Measurements from ENCODE around the gene PRSS53.

PRSS53 gene

DNA sequence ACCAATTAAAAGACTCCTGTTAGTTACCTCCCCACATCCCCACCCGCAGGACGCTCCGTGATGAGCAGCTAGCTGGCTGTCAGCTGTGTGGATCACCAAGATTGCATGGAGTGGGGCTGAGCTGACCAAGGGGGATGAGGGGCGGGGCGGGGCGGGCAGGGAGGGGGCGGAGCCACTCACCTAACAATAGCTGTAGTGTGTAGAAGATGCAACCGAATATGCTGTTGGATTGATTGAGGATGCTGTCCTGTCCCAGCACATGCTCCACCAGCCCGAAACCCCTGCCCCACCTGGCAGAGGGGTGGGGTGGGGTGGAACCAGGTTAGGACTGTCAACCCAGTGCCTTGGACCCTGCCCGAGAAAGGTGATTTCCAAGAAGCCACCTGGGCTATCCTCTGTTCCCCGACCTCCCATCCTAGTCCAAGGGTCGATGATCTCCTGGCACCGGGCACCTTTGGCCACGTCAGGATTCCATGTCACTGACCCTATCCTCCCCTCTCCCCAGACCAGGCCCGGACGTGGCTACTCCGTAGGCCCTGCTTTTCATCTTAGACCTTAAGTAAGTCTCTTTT lies 4.5 kb upstream of the PRSS53 start:
- peak; percentile 76 for DNase-seq

DNA sequence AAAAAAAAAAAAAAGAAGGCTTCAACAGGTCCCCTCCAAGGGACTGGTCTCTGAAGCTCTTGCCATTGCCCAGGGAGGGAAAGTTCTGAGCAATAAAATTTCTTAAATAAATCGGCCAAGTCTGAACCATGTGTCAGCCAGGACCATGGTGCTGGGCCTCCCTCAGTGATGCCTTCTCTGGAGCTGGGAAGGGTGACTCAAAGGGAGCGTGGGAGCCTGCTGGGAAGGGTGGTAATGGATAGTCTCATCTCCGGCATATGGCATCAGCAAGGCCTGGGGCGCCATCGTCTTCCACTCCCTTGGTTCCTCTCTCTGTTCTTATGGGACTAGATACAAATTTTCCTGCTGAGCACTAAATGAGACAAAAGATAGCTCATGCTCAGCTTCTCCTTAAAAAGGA lies 3.6 kb upstream of the PRSS53 start:
- no peak for DNase-seq

DNA sequence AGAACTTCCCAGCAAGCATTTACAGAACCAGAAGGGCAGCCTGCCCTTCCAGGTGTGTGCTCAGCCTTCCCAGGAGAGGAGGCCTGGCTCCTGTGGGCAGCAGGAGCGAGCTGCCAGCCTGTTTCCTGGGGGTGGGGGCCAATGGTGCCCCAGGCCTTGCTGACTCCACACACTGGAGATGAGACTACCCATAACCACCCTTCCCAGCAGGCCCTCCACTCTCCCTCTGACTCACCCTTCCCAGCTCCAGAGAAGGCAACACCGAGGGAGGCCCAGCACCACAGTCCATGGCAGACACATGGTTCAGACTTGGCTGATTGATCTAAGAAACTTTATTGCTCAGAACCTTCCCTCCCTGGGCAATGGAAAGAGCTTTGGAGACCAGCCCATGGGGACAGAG lies 1.8 kb upstream of the PRSS53 start:
- no peak for DNase-seq

DNA sequence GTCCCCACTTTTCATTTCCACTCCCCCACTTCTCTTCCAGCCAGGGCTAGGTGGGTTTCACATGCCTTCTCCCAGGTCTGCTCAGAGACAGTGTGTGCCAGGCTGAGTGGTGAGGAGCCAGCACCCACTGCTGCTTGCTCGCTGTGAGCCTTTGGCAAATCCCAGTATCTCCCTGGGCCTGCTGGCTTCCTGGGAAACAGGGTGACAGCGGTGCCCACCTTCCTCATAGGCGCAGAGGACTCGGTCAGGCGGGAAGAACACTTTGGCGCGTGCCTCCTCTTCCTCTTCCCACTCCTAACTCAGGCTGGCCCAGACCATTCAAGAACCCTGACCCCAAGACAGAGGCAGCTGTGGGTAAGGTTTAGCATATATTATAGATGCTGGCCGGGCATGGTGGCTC lies 456 bp upstream of the PRSS53 start:
- no peak for DNase-seq

DNA sequence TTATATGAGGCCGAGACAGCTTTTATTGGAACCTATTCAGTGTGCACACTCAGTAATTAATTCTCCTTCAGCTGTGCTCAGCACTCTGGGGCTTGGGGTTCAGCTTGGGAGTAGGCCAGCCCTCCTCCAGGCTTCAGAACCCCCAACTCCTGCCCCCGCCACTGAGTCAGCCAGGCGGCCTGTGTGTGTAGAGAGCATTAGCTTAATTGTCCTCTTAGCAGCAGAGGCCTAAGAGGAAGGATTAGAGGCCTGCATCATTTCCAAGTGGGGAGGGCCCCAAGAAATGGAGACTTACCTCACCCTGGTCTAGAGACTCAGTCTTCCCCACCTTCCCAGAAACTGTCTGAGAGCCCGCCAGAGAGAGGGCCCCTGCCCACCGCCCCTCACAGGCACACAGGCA lies 772 bp downstream of the PRSS53 start:
- no peak for DNase-seq

DNA sequence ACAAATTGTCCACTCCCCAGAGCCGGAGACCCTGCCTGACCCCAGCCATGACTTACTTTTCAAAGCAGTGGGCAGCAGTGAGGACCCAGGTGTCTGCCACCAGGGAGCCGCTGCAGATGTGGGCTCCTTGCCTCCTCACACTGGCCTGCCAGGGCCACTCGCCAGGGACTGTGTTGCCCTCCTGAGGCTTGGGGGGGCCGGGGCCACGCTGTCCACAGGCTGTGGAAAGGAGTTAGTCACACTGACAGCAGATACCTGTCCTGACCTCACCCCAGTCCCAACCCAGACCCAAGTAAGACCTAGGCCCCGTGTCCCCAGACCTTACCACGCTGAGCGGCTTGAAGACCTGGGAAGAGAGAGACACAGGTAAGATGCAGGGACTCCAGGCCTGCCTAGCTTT lies 1.3 kb downstream of the PRSS53 start:
- DNase-seq = no peak

DNA sequence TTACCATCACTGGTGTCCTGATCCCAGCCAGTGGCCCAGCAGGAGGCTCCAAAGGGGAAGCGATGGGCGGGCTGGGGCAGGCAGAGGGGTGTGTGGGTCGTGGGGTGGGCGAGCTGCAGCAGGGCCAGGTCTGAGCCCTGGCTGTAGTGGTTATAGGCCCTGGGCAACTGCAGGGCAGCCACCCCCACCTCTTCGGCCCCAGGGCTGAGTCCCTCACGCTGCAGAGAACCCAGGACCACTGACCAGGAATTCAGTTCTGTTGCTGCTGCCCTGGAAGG lies 2.2 kb downstream of the PRSS53 start:
- no peak for DNase-seq

DNA sequence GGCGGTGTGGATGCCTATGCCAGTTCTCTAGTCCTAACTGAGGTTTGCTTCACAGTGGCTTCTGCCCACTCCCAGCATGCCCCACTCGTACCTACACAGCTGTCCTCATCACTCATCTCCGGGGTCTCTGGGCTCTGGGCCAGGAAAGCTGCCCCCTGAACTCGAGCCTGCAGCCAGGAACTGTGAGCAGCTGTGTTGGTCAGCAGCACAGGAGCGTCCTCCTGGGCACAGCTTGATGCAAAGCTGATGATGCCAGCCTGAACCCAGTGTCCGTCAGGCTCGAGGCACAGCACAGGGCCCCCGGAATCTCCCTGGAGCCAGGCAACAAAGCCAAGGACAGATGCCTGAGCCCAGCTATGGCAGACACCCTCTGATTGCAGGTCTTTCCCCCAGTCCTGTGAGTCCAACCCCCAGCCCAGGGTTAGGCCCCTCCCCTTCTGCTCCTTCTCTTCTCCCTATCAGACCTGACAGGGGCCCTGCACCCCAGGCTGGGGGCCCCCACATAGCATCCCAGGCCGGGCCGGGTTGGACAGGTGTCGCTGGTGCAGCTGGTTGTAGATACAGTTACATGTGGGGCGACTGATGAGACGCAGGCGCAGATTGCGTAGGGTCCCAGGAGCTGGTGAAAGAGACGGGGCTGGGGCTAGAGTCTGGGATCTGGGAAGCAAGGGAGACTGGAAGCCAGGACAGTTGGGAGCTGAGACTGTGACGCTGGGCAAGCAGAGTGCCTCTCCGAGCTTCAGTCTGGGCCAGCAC lies 2.7 kb downstream of the PRSS53 start:
- no peak for DNase-seq

DNA sequence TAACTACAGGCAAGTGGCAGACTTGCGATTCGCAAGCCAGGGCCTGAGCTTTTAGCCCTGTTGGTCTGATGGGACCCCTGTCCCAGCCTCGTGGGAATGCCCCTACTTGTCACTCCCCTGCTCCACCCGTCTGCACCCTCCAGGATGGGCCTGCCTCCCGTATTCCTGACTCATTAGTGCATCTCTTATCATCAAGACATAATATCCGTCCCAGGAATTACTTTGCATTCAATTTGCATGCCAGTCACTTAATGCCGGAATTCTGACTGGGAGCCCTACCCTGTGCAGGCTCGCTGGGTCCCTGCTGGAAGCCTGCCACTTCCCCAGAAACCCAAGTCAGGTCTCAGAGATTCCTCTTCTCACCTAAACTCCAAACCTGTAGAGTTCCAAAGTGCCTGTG lies 3.3 kb downstream of the PRSS53 start:
- DNase-seq = no peak

DNA sequence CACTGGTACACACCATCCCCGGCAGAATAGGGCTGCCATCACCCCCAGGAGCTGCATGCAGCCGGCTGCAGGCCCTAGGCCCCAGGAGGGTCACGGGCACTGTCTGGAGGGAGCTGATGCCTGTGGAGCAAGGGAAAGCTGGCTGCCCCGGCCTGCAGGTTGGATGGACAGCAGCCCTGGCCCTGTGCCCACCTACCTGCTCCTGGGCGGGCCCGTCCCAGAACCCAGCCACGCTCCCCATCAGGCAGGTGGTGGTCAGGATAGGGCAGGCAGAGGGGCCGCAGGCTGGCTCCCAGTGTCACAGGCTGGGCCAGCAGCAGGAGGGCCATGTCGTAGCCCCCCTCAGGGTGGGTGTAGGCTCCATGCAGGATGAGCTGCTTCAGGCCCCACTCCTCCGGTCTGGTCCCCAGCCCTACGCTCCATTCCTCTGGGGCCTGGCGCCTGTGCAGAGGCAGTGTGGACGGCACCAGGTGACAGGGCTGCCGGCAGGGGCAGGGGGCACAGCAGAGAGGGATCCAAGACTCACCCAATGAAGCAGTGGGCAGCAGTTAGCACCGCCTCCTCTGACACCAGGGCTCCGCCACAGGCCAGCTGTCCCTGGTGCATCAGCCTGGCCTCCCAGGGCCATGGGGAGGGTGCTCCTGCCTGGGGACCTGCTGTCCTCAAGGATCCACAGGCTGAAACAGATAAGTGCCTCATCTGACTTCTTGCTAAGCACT lies 4.0 kb downstream of the PRSS53 start:
- no peak for DNase-seq

DNA sequence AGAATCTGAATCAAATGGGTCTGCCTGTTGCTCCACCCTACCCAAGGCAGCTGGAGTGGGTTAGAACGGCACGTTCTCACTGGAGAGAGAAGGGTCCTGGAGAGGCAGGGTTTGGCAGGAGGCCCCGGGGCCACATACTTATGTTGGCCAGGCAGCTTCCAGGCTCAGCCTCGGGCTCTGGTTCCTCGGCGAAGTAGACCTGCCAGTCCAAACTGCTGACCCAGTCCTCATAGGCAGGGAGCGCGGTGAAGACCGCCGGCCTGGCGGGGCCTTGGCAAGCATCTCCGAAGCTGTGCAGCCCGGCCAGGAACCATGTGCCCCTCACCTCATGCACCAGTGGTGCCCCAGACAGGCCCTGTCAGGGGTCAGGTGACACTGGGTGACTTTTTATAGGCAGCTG lies 4.8 kb downstream of the PRSS53 start:
- DNase-seq = no peak

DNA sequence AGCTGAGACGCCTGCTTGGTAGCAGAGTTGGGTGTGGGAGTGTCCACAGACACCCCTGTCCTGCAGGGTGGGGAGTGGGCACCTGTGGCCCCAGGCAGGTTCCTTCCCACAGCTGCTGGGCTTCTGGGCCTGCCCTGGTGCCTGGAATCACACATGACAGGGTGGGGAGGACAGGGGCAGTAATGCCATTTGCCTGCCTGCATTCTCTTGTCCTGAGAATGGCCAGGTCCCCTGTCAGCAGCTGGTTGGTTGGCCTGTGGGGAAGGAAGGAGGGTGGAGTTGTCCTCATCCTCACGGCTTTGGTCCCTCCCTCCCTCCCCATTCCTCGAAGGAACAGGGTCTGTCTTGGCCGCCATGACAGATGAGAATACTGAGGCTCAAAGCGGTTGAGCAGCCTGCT lies 5.2 kb downstream of the PRSS53 start:
- DNase-seq = no peak

DNA sequence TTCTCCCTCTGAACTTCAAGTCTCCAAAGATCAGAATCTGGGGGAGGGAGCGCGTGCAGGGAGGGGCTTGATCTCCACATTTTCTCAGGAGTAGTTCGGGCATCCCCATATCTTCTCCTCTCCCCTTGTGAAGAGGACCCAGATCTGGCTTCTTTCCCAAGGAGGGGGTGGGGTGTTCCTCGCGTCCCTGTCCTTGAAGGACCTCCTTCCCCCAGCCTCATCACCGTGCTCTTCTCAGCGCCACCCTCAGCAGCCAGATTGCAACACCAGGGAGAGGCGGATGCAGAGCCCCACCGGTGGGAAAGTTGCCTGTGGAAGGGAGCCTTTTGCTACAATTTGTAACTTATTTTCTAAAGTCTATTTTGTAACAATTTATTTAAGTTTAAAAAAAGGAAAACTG lies 5.7 kb downstream of the PRSS53 start:
- no peak for DNase-seq

DNA sequence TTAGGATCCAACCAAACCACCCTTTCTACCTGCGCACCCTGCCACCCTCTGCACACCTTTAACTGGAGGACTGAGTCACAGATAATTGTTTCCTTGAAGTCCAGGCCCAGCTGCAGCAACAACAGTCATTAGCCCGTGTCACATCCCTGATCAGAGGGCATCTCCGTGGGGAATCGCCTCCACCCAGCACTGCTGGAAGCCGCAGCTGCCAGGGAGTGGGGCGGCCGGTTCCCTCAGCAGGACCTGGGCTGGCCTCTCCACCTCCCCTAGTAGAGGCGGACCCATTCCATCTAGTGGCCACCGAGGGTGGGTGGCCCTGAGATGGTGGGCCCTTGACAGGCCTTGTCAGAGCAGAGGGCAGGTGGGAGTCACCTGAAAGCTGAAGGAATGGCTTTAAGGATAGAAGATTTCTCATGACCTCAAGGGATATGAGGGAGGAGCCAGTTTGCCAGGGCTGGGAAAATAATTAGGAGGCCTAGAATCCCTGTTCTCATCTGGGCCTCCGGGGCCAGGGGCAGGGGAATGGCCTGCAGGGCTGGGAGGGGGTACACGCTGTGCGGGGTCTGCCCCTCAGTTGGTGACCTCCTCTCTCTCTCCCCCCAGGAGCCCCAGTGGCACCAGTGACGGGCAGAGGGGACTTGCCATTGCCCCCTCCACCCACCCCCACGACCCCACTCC lies 6.2 kb downstream of the PRSS53 start:
- DNase-seq = no peak

DNA sequence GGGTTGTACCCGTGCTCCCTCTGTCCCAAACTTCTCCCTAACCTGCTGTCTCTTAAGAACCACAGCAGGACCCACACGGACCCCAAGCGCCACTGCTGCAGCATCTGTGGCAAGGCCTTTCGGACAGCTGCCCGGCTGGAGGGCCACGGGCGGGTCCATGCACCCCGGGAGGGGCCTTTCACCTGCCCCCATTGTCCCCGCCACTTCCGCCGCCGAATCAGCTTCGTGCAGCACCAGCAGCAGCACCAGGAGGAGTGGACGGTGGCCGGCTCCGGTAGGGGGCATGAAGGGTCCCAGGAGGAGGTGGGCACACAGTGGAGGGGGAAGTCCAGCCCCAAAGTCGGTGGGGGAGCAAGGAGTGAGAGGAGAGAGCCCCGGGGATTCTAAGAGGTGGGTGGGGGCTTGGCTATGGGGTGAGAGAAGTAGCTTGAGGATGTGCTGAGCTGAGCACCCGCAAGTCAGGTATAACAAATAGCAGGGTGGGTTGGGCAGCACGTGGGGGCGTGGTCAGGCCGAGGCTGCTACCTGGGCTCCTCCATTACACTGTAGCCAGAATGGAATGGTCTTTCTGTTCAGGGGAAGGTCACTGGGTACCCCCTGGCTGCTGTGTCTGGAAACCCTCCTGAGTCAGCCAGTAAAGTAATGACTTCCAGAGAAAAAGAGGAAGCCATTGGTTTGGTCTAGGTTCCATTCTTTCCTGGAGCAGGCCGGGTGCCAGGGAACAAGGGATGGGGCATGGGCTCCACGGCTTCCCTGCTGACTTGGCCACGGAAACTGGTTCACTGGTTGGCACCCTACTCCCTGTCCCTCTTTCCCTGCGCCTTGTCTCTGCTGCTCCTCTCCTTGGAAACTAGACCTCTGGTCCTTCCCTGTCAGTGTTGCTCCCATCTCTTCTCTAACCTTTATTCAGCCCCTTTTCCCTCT lies 7.1 kb downstream of the PRSS53 start:
- DNase-seq = no peak

DNA sequence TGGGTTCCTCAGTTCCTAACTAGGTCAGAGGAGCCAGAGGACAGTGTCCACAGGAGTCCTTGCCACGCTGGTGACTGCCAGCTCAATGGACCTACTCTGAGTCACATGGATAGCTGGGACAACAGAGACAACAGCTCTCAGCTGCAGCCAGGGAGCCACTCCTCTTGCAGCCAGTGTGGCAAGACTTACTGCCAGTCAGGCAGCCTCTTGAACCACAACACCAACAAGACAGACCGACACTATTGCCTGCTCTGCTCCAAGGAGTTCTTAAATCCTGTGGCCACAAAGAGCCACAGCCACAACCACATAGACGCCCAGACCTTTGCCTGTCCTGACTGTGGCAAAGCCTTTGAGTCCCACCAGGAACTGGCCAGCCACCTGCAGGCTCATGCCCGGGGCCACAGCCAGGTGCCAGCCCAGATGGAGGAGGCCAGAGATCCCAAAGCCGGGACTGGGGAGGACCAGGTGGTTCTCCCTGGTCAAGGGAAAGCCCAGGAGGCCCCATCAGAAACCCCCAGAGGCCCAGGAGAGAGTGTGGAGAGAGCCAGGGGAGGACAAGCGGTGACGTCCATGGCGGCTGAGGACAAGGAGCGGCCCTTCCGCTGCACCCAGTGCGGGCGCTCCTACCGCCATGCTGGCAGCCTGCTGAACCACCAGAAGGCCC lies 7.9 kb downstream of the PRSS53 start:
- no peak for DNase-seq

DNA sequence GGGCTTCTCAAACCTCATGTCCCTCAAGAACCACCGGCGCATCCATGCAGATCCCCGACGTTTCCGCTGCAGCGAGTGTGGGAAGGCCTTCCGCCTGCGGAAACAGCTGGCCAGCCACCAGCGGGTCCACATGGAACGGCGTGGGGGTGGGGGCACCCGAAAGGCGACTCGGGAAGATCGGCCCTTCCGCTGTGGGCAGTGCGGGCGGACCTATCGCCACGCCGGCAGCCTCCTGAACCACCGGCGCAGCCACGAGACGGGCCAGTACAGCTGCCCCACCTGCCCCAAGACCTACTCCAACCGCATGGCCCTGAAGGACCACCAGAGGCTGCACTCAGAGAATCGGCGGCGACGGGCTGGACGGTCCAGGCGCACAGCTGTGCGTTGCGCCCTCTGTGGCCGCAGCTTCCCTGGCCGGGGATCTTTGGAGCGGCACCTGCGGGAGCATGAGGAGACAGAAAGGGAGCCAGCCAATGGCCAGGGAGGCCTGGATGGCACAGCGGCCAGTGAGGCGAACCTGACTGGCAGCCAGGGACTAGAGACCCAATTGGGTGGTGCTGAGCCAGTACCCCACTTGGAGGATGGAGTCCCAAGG lies 8.6 kb downstream of the PRSS53 start:
- no peak for DNase-seq

DNA sequence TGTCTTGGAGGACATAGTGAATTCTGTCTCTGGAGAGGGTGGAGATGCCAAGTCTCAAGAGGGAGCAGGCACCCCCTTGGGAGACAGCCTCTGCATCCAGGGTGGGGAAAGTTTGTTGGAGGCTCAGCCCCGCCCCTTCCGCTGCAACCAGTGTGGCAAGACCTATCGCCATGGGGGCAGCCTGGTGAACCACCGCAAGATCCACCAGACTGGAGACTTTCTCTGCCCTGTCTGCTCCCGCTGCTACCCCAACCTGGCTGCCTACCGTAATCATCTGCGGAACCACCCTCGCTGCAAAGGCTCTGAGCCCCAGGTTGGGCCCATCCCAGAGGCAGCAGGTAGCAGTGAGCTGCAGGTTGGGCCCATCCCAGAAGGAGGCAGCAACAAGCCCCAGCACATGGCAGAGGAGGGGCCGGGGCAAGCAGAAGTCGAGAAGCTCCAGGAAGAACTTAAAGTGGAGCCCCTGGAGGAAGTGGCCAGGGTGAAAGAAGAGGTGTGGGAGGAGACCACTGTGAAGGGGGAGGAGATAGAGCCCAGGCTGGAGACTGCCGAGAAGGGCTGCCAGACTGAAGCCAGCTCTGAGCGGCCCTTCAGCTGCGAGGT lies 9.3 kb downstream of the PRSS53 start:
- peak; percentile 32 for DNase-seq

DNA sequence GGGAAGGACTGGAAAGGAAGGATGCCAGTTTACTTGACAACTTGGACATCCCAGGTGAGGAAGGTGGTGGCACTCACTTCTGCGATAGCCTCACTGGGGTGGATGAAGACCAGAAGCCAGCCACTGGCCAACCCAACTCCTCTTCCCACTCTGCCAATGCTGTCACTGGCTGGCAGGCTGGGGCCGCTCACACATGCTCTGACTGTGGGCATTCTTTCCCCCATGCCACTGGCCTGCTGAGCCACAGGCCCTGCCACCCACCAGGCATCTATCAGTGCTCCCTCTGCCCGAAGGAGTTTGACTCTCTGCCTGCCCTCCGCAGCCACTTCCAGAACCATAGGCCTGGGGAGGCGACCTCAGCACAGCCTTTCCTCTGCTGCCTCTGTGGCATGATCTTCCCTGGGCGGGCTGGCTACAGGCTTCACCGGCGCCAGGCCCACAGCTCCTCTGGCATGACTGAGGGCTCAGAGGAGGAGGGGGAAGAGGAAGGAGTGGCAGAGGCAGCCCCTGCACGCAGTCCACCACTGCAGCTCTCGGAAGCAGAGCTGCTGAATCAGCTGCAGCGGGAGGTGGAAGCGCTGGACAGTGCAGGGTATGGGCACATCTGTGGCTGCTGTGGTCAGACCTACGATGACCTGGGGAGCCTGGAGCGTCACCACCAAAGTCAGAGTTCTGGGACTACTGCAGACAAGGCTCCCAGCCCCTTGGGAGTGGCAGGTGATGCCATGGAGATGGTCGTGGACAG lies 10.0 kb downstream of the PRSS53 start:
- no peak for DNase-seq

DNA sequence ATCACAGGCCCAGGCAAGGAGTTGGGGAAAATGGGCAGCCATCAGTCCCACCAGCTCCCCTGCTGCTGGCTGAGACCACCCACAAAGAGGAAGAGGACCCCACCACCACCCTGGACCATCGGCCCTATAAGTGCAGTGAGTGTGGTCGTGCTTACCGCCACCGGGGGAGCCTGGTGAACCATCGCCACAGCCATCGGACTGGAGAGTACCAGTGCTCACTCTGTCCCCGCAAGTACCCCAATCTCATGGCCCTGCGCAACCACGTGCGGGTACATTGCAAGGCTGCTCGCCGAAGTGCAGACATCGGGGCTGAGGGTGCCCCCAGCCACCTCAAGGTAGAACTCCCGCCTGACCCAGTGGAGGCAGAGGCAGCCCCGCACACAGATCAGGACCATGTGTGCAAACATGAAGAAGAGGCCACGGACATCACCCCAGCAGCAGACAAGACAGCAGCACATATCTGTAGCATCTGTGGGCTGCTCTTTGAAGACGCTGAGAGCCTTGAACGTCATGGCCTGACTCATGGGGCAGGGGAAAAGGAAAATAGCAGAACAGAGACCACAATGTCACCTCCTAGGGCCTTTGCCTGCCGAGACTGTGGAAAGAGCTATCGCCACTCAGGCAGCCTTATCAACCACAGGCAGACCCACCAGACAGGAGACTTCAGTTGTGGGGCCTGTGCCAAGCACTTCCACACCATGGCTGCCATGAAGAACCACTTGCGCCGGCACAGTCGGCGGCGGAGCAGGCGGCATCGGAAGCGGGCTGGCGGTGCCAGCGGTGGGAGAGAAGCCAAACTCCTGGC lies 10.9 kb downstream of the PRSS53 start:
- DNase-seq = peak; percentile 92
